Esophagus squamous epithelium (tissue), 5 donors: ENCODE data around the gene TXLNB. TPM values are rescaled to one million over a fixed set of nuclear protein-coding genes. Genes with fewer than 3 reads are reported as not detected.
"Not testable (repeated sequence)": the region's sequence is repeated elsewhere in the genome, so short reads cannot be mapped to it uniquely, and the experiment has no call there.

Experiments used
- DNase-seq: peaks from one replicate; lab custom pipeline; 2025; lab: John Stamatoyannopoulos, UW
- H3K27ac ChIP-seq, 4 donors: fragments of 200-600 bp; sonication (generic); one replicate each; pipeline ENCODE4 v1.5.1; 2016 to 2019; ENCODE audit warnings: mild to moderate bottlenecking in 1 of 4
- H3K27me3 ChIP-seq, 4 donors: fragments of 200-600 bp; sonication (generic); 1 replicate in 3 of 4; 2 replicates in 1 of 4; pipeline versions ENCODE4 v1.5.1 to v1.6.0; 2017 to 2021; ENCODE audit warnings: antibody characterized with exemption in 1 of 4
- H3K36me3 ChIP-seq, 3 donors: fragments of 200-600 bp; sonication (generic); one replicate each; pipeline ENCODE4 v1.5.1; 2016 to 2019
- H3K4me1 ChIP-seq, 3 donors: fragments of 200-600 bp; sonication (generic); one replicate each; pipeline ENCODE4 v1.5.1; 2017 to 2019
- H3K4me3 ChIP-seq, 4 donors: fragments of 200-600 bp; sonication (generic); 1 replicate in 3 of 4; 2 replicates in 1 of 4; pipeline ENCODE4 v1.5.1; 2016 to 2019; ENCODE audit warnings: mild to moderate bottlenecking in 2 of 4, moderate library complexity in 1 of 4
- H3K9me3 ChIP-seq, 3 donors: fragments of 200-600 bp; sonication (generic); one replicate each; pipeline ENCODE4 v1.5.1; 2016 to 2019
- CTCF ChIP-seq, 6 experiments: fragments of 450-650 bp in 4 of 6; fragments of 200-600 bp in 2 of 6; sonication (generic) in 2 of 6; IDR thresholded peaks; one replicate each; pipeline ENCODE4 v1.5.1; 2016 to 2019; ENCODE audit warnings: antibody characterized with exemption in 6 of 6, mild to moderate bottlenecking in 4 of 6, moderate library complexity in 4 of 6
- POLR2A ChIP-seq, 4 donors: fragments of 450-650 bp; IDR thresholded peaks; one replicate each; pipeline ENCODE4 v1.6.1; 2017; ENCODE audit warnings: antibody characterized with exemption in 4 of 4, mild to moderate bottlenecking in 4 of 4, moderate library complexity in 3 of 4
- WGBS, 2 donors: methylation state at CpG; one replicate each; pipeline ENCODE4 v1.1.5; 2018; 5-methylcytosine and 5-hydroxymethylcytosine counted together
- intact Hi-C: fragments of 100-400 bp; cut with DNase I; formaldehyde crosslinking; loops from one replicate; pipeline ENCODE4 v1.15.0; 2022
- total RNA-seq, 4 donors: library from RNA; depleted of rRNA; stranded (reverse); fragments of >200 nt; gene quantifications; one replicate each; pipeline ENCODE4 v1.1.0, GENCODE V29; 2016
- donor health status: DM: yes; HTN: yes; CAD: no.

TXLNB gene
- total RNA-seq, 4 donors from 2014 or later: 0.04 to 1.1 (median 0.24) TPM

GRCh38 chr6:139288496-139289040 is 3.2 kb downstream of the TXLNB start:
- H3K27ac ChIP-seq: no peak overlapping the region
- no peak overlapping the region for H3K4me3 ChIP-seq
- no peaks in the 10 kb centered on the region for H3K36me3 ChIP-seq
- H3K4me1 ChIP-seq: peaks cover 8 to 29% (median 20%) of the 10 kb centered on the region in 3 donors
- no peaks in the 10 kb centered on the region for H3K9me3 ChIP-seq
- TF ChIP-seq POLR2A (IDR thresholded peaks at IDR 0.05) (no peak), CTCF (IDR thresholded peaks at IDR 0.05) (no peak)
- WGBS, 2 donors: 87 to 91% methylated on average over 7 to 8 of the region's 8 CpGs
- DNase-seq: no peak
- intact Hi-C loops: no loop called here
- no peaks in the 10 kb centered on the region for H3K27me3 ChIP-seq

DNA sequence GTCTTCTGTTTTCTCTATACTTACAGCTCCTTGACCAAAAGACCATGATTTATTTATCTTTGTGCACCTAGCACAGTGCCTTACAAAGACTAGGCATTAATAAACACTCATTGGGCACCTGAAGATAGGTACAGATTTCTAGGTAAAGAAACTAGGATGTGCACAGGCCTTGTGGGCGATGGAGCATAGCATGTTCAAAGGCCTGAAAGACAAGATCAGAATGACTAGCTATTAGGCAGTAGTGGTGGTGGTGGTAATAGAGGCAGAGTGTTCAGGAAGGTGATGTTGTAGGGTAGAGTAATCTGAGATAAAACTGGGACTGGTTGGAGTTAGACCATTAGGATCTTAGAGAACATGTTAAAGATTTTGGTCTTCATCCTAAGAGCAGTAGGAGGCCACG is 3.9 kb downstream of the TXLNB start:
- 93 to 100% methylated on average over 2 of the region's 2 CpGs for WGBS, 2 donors
- H3K27ac ChIP-seq: no peak overlapping the region
- no peaks in the 10 kb centered on the region for H3K36me3 ChIP-seq
- H3K4me1 ChIP-seq: peaks cover 8 to 29% (median 20%) of the 10 kb centered on the region in 3 donors
- TF ChIP-seq CTCF (IDR thresholded peaks at IDR 0.05) (no peak), POLR2A (IDR thresholded peaks at IDR 0.05) (no peak)
- no peak overlapping the region for H3K4me3 ChIP-seq
- H3K27me3 ChIP-seq: no peaks in the 10 kb centered on the region
- intact Hi-C loops: no loop called here
- DNase-seq: no peak
- no peaks in the 10 kb centered on the region for H3K9me3 ChIP-seq

DNA sequence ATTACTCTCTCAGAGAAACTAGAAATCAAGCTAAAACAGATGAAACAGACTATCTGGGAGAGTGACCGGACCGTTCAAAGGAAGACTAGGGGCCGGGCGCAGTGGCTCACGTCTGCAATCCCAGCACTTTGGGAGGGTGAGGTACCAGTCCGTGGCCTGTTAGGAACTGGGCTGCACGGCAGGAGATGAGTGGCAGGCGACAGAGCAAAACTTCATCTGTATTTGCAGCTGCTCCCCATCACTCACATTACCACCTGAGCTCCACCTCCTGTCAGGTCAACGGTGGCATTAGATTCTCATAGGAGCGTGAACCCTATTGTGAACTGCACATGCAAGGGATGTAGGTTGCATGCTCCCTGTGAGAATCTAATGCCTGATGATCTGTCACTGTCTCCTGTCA is 5.4 kb downstream of the TXLNB start:
- H3K9me3 ChIP-seq, H3K27ac ChIP-seq, H3K27me3 ChIP-seq, H3K4me3 ChIP-seq, DNase-seq, intact Hi-C loops, H3K36me3 ChIP-seq: not testable (repeated sequence)
- WGBS, 2 donors: 89 to 100% methylated on average over 3 to 5 of the region's 10 CpGs
- peaks cover under 1 to 17% (median 13%) of the 10 kb centered on the region in 3 donors for H3K4me1 ChIP-seq

DNA sequence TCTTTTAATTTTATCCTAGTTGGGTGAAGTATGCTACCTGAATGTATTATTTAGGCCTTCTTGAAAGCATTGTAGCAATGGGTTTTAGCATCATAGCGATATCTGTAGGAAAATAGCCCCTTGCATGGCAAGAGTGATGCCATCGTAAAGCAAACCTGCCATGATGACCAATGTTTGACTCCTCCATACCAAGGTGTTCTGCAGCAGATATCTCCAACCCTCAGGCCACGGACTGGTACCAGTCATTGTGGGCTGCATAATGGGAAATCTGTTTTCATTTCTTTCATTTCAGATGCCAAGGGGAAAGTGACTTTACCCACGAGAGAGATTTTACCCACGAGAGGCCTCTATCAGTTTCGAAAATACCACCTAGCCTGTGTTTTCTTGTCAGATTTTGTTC is 6.2 kb downstream of the TXLNB start:
- DNase-seq: no peak
- 82 to 87% methylated on average over 6 of the region's 6 CpGs for whole genome bisulfite sequencing, 2 donors
- no peak for TF ChIP-seq CTCF (IDR thresholded peaks at IDR 0.05)
- TF ChIP-seq POLR2A (IDR thresholded peaks at IDR 0.05): no peak
- Histone ChIP-seq H3K36me3 (no peaks in the 10 kb centered on the region), H3K4me3 (no peak overlapping the region), H3K27ac (no peak overlapping the region), H3K27me3 (no peaks in the 10 kb centered on the region), H3K9me3 (no peaks in the 10 kb centered on the region), H3K4me1 (peaks cover 0 to 8% (median 8%) of the 10 kb centered on the region in 3 donors)
- intact Hi-C loops: no loop called here

- Histone ChIP-seq H3K36me3 (no peaks in the 10 kb centered on the region), H3K4me1 (peaks cover 0 to under 1% (median under 1%) of the 10 kb centered on the region in 3 donors), H3K4me3 (no peak overlapping the region), H3K9me3 (no peaks in the 10 kb centered on the region), H3K27me3 (no peaks in the 10 kb centered on the region), H3K27ac (no peak overlapping the region)
- 77 to 99% methylated on average over 3 of the region's 3 CpGs for WGBS, 2 donors
- no peak for DNase-seq
- TF ChIP-seq POLR2A (IDR thresholded peaks at IDR 0.05) (no peak), CTCF (IDR thresholded peaks at IDR 0.05) (no peak)
- intact Hi-C loops: no loop called here
These were observed 7.0 kb downstream of the TXLNB start for GRCh38 chr6:139284789-139285188.

DNA sequence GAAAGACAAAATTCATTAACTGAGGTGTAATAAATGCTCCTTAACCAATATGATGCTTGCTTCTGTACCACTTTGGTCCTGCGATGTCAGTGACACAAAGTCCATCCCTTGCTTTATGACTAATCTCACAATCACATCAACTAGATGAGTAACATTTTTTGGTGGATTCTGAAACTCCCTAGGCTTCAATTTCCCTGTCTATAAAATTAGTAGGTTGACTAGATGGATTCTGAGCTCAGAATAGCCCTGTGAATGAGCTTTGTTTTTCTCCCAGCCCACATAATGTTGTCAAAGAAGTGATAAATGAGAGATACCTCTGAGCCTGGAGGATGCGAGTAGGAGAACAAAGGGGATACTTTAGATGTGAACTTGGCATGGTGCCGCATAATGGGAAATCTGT is 9.1 kb downstream of the TXLNB start:
- H3K27ac ChIP-seq: no peak overlapping the region
- H3K4me1 ChIP-seq: no peaks in the 10 kb centered on the region
- H3K9me3 ChIP-seq: no peaks in the 10 kb centered on the region
- intact Hi-C loops: no loop called here
- TF ChIP-seq POLR2A (IDR thresholded peaks at IDR 0.05) (no peak), CTCF (IDR thresholded peaks at IDR 0.05) (no peak)
- 43 to 75% methylated on average over 3 of the region's 3 CpGs for WGBS, 2 donors
- no peak for DNase-seq
- H3K4me3 ChIP-seq: no peak overlapping the region
- no peaks in the 10 kb centered on the region for H3K27me3 ChIP-seq
- H3K36me3 ChIP-seq: no peaks in the 10 kb centered on the region
